Activated CD8-positive, alpha-beta memory T cell treated with anti-CD3 and anti-CD28 coated beads, Interleukin-2, amount 50 U/mL, for 4 hours (primary cell): ENCODE measurements around the gene GRAMD4.

Experiments
- DNase-seq: peaks from one replicate; pipeline ENCODE4 v3.0.0-alpha.2; 2020

GRAMD4 gene

GRCh38 chr22:46582281-46582933 is 37.8 kb upstream of the GRAMD4 start:
- DNase-seq = no peak

GRCh38 chr22:46583571-46583970 is 36.6 kb upstream of the GRAMD4 start:
- no peak for DNase-seq

GRCh38 chr22:46584081-46584921 is 35.9 kb upstream of the GRAMD4 start:
- DNase-seq = no peak

GRCh38 chr22:46585340-46586122 is 34.7 kb upstream of the GRAMD4 start:
- DNase-seq = no peak

GRCh38 chr22:46586123-46586519 is 34.1 kb upstream of the GRAMD4 start:
- no peak for DNase-seq

- DNase-seq = no peak
These were observed 33.6 kb upstream of the GRAMD4 start for GRCh38 chr22:46586531-46587011.

GRCh38 chr22:46587061-46587460 is 33.1 kb upstream of the GRAMD4 start:
- DNase-seq = no peak

- no peak for DNase-seq
These were observed 32.5 kb upstream of the GRAMD4 start for GRCh38 chr22:46587492-46588278.

GRCh38 chr22:46588279-46589140 is 31.7 kb upstream of the GRAMD4 start:
- no peak for DNase-seq

GRCh38 chr22:46589141-46589748 is 30.9 kb upstream of the GRAMD4 start:
- no peak for DNase-seq

GRCh38 chr22:46589871-46590271 is 30.3 kb upstream of the GRAMD4 start:
- DNase-seq = no peak

- no peak for DNase-seq
These were observed 29.9 kb upstream of the GRAMD4 start for GRCh38 chr22:46590334-46590733.

GRCh38 chr22:46591930-46592329 is 28.3 kb upstream of the GRAMD4 start:
- no peak for DNase-seq

GRCh38 chr22:46592390-46592872 is 27.8 kb upstream of the GRAMD4 start:
- DNase-seq = peak; percentile 54

GRCh38 chr22:46593211-46593681 is 26.9 kb upstream of the GRAMD4 start:
- no peak for DNase-seq

GRCh38 chr22:46593996-46594946 is 25.9 kb upstream of the GRAMD4 start:
- no peak for DNase-seq

GRCh38 chr22:46594947-46595298 is 25.3 kb upstream of the GRAMD4 start:
- DNase-seq = no peak

- no peak for DNase-seq
These were observed 24.6 kb upstream of the GRAMD4 start for GRCh38 chr22:46595545-46595944.

GRCh38 chr22:46596032-46596441 is 24.1 kb upstream of the GRAMD4 start:
- DNase-seq = no peak

GRCh38 chr22:46596819-46597218 is 23.4 kb upstream of the GRAMD4 start:
- no peak for DNase-seq
